Adrenal gland (tissue), 5 donors: Measurements from ENCODE around the gene NDUFC2.

Experiments
- POLR2A ChIP-seq, 2 donors: fragments of 450-650 bp; IDR thresholded peaks; one replicate each; pipeline ENCODE4 v1.6.1; 2017; ENCODE audit warnings: antibody characterized with exemption in 2 of 2, mild to moderate bottlenecking in 2 of 2, moderate library complexity in 1 of 2
- TF ChIP-seq, protein P1 (sequence below), 6 experiments: fragments of 450-650 bp in 4 of 6; fragments of 200-600 bp in 2 of 6; sonication (generic) in 1 of 6; IDR thresholded peaks; 1 replicate in 5 of 6; 2 replicates in 1 of 6; pipeline versions ENCODE4 v1.5.1 to v1.8.0; 2016 to 2021; ENCODE audit warnings: antibody characterized with exemption in 6 of 6, mild to moderate bottlenecking in 2 of 6, moderate library complexity in 1 of 6
- donor health status: DM: no; HTN: no; CAD: no.

DNA sequence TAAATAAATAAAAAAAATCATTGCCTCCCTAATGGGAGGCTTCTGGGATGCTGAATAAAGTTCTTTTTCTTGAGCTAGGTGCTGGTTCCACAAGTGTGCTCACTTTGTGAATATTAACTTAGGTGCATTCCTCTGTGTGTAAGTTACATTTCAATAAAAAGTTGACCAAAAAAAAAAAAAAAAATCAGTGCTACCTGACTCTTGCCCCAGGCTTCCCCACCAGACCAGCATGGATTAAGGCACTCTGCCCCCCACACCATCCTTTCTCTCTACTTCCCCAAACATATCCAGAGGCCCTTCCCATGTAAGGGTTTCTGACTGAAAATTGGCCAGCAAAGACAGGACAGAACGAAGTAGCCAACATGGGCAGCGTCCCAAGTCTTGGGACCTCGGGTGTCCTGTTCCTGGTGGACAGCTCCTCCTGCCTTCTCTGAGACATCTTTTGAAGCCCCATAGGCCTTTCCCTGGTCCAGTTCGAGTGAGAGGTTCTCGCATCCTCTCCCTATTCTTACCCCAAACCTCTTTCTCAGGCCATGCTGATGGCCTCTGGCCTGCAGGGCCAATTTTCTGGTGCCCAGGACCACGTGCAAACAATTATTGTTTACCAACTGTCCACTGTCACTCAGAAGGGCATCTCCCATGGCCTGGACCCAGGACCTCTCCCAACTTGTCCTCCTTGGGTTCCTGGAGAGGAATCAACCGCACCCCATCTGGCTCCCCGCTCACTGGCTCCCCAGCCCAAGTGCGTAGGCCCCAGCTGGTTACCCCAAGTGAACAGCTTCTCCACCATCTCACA, 41.6 kb downstream of the NDUFC2 start:
- no peak for TF ChIP-seq POLR2A (IDR thresholded peaks at IDR 0.05)
- TF ChIP-seq, protein P1, sequence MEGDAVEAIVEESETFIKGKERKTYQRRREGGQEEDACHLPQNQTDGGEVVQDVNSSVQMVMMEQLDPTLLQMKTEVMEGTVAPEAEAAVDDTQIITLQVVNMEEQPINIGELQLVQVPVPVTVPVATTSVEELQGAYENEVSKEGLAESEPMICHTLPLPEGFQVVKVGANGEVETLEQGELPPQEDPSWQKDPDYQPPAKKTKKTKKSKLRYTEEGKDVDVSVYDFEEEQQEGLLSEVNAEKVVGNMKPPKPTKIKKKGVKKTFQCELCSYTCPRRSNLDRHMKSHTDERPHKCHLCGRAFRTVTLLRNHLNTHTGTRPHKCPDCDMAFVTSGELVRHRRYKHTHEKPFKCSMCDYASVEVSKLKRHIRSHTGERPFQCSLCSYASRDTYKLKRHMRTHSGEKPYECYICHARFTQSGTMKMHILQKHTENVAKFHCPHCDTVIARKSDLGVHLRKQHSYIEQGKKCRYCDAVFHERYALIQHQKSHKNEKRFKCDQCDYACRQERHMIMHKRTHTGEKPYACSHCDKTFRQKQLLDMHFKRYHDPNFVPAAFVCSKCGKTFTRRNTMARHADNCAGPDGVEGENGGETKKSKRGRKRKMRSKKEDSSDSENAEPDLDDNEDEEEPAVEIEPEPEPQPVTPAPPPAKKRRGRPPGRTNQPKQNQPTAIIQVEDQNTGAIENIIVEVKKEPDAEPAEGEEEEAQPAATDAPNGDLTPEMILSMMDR (IDR thresholded peaks at IDR 0.05) = no peak
